Stimulated activated CD4-positive, alpha-beta T cell treated with anti-CD3 and anti-CD28 coated beads, Interleukin-4, amount 100 ng/mL, for 4 hours (primary cell): ENCODE results near the gene TRPC5OS.

ENCODE experiments used
- DNase-seq, 2 experiments: peaks; one replicate each; pipeline ENCODE4 v3.0.0-alpha.2; 2020

TRPC5OS gene

GRCh38 chrX:111914398-111915090, 38.6 kb downstream of the TRPC5OS start:
- DNase-seq, result no peak

- no peak for DNase-seq
Measured at GRCh38 chrX:111917591-111917990, 41.6 kb downstream of the TRPC5OS start.

GRCh38 chrX:111928456-111928855, 52.5 kb downstream of the TRPC5OS start:
- DNase-seq, result no peak
